Measurements from ENCODE around the gene RABGAP1L. TPM values are rescaled to one million over a fixed set of nuclear protein-coding genes. Genes with fewer than 3 reads are reported as not detected.

Gene RABGAP1L
- total and polyA plus RNA-seq, 2 of the 4 experiments (the other 2 are of a cell fraction) = 7.9 to 26.7 TPM

- Histone ChIP-seq H3K9ac (ENCODE audit: low read depth, low read length) (no peak overlapping the region), H3K23ac (ENCODE audit: low read depth, low read length) (no peak overlapping the region), H2BK20ac (ENCODE audit: low read depth, low read length) (no peak overlapping the region), H3K9me3 (ENCODE audit: control insufficient read depth, insufficient read depth, low read length) (no peaks in the 10 kb centered on the region), H3K4me2 (ENCODE audit: low read depth, low read length) (no peak overlapping the region), H3K14ac (replicated peaks; ENCODE audit: low read depth, low read length) (no peak overlapping the region), H3K4me3 (ENCODE audit: insufficient read depth, low read depth, low read length) (no peak overlapping the region), H2BK15ac (ENCODE audit: low read depth, low read length) (no peak overlapping the region), H2AK9ac (replicated peaks; ENCODE audit: low read depth, low read length, poor library complexity) (no peak overlapping the region), H4K5ac (ENCODE audit: low read depth, low read length) (no peak overlapping the region), H3K27ac (ENCODE audit: insufficient read depth, low read length) (no peak overlapping the region), H3K18ac (ENCODE audit: low read depth, low read length) (no peak overlapping the region), H2BK120ac (ENCODE audit: low read depth, low read length) (no peak overlapping the region), H2AK5ac (ENCODE audit: low read depth, low read length) (no peak overlapping the region), H4K8ac (ENCODE audit: low read depth in 2 of 2, low read length in 2 of 2) (no peak overlapping the region), H2AFZ (replicated peaks; ENCODE audit: low read length, poor library complexity) (no peak overlapping the region), H3K4me1 (ENCODE audit: control insufficient read depth, insufficient read depth, low read length) (peaks cover 2% of the 10 kb centered on the region; the same call in 1 of the 2 replicates), H3K56ac (ENCODE audit: extremely low read depth, insufficient read depth, low read length) (no peak overlapping the region), H3K4ac (ENCODE audit: low read depth, low read length) (no peak overlapping the region), H3K9me1 (ENCODE audit: insufficient read depth, low read length) (no peaks in the 10 kb centered on the region), H2BK5ac (ENCODE audit: low read depth, low read length, poor library complexity, severe bottlenecking) (no peak overlapping the region), H3K27me3 (ENCODE audit: control insufficient read depth, insufficient read depth, low read length) (peaks cover 4% of the 10 kb centered on the region; the same call in 1 of the 2 replicates), H3K79me1 (ENCODE audit: low read depth in 1 of 2, low read length in 2 of 2) (no peaks in the 10 kb centered on the region), H3K36me3 (ENCODE audit: control insufficient read depth, insufficient read depth, low read length) (no peaks in the 10 kb centered on the region), H4K20me1 (ENCODE audit: insufficient read depth, low read length) (no peaks in the 10 kb centered on the region), H4K91ac (ENCODE audit: insufficient read depth, low read depth, low read length) (no peak overlapping the region)
- in situ Hi-C loops (cut with MboI; ENCODE audit: low sequenced_read_pairs) = no loop called here
- dilution Hi-C loops (cut with HindIII; ENCODE audit: low sequenced_read_pairs, unreplicated experiment) = no loop called here
- no CpG with 5 or more reads among the region's 2 CpGs for WGBS, 2 experiments (ENCODE audit: extremely low coverage in 2 of 2, insufficient read length in 1 of 2)
- no TSS peak for BruUV-seq (replicated peaks)
- TF ChIP-seq RCOR1 (IDR thresholded peaks at IDR 0.05; ENCODE audit: insufficient replicate concordance, low read length) (no peak), RAD21 (IDR thresholded peaks at IDR 0.05; ENCODE audit: low read length) (no peak), MAZ (IDR thresholded peaks at IDR 0.05; ENCODE audit: borderline replicate concordance, low read depth, low read length) (no peak), ELK1 (IDR thresholded peaks at IDR 0.05; ENCODE audit: borderline replicate concordance, low read depth, low read length) (no peak), CEBPB (IDR thresholded peaks at IDR 0.05; ENCODE audit: low read depth, low read length) (no peak), CTCF (conservative IDR thresholded peaks at IDR 0.05; ENCODE audit: low read depth, low read length) (no peak), MXI1 (IDR thresholded peaks at IDR 0.05; ENCODE audit: borderline replicate concordance, low read depth, low read length) (no peak)
- ChIA-PET CTCF (no interaction called here), POLR2A (ENCODE audit: unreplicated experiment) (no interaction called here)
- DNase-seq (no peak), ATAC-seq (ENCODE audit: low read depth) (no peak)
- intact Hi-C loops (cut with micrococcal nuclease) = no loop called here
Observed at GRCh38 chr1:174971902-174972301, 812.6 kb downstream of the RABGAP1L start.
